GM18517 (cell line): ENCODE results near the gene WNT1.

Experiments used
- ATAC-seq: cut with Tn5 transposase; IDR thresholded peaks from one replicate; pipeline ENCODE4 v1.9.1; 2021; ENCODE audit warnings: mild to moderate bottlenecking, moderate library complexity; ENCODE audit not compliant: unreplicated experiment

Gene WNT1

DNA sequence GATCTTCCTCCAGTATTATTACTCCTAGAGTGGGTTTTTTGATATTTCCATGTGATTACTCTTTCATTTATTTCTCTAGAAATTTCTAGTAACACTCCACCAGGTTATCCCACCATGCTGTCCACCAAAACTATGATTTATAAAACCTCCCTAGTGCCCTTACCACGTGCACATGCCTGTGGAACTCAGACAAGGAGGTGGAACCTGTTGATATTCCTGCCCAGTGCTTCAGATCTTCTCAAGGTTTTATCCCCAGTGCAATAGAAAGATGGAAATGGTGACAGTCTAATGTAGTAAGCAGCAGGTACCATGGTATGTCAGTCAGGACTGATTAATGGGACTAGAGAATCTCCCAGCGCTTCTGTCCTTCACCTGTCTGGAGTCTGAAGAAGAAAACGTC lies 17.3 kb upstream of the WNT1 start:
- ATAC-seq = no peak

- ATAC-seq = no peak
Observed at GRCh38 chr12:48961331-48961730, 16.8 kb upstream of the WNT1 start.

DNA sequence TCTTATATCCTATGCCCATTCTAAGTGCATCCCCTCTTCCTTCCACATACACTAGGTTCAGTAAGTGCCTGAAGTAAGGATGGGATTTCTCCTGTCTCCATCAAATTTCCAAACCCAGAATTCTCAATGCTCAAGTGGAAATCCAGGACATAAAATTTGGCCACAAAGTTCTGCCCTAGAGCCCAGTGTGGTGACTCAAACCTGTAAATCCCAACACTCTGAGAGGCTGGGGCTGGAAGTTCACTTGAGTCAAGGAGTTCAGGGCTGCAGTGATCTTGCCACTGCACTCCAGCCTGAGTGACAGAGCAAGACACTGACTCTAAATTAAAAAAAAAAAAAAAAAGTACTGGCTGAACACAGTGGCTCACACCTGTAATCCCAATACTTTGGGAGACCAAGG lies 16.3 kb upstream of the WNT1 start:
- no peak for ATAC-seq

DNA sequence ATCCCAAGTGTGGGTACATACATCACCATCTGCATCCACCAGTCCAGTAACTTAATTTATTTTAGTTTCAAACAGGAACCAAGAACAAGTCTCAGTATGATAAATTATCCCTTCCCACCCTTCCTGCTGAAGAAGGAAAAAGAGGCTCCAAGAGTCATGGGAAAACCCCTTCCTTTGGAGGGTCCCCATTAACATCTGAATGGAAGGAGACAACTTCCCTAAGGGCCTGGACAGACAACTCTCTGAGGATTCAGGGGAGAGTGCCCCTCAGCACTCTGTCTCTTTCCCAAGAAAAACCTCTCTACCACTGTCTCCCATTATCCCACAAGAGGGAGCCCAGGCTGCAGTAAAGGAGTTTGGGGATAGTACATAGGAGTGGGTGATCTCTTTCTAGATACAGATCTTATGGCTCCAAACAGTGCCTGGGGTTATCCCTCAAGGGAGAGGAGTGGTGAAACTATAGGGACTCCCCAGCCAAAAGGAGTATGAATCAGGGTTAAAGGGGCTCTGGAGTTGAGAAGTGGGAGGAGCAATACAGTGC lies 12.8 kb upstream of the WNT1 start:
- ATAC-seq = no peak

DNA sequence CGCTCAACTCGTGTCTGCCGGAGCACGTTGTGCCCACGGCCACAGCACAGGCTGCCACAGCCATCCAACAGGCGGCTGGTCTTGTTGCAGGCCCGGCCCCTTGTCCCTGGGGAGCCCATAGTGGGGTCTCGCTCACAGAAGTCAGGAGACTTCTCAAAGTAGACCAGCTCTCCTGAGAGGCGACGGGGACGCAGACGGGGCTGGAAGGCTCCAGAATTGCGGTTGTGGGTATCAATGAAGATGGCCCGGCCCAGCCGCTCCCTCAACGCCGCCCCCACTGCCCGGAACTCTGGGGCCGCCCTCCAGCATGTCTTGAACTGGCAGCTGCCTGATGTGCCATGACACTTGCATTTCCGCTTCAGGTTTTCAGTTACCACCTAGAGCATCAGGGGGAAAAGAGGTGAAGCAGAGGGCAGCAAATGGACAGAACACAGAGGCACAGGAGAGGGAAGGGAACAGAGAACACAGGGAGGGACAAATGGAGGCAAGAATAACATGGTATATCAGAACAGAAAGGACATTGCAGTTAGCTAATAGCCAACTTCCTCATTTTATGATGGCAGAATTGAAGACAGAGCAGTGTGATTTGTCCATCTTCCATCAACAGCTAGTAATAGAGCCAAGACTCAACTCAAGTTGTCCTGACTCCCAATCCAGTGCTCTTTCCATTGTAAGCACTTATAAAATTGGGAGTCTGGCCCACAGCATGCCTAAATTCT lies 11.8 kb upstream of the WNT1 start:
- no peak for ATAC-seq

- no peak for ATAC-seq
Observed at GRCh38 chr12:48967991-48968390, 10.1 kb upstream of the WNT1 start.

GRCh38 chr12:48968467-48968866 lies 9.7 kb upstream of the WNT1 start:
- no peak for ATAC-seq

GRCh38 chr12:48969160-48969771 lies 8.9 kb upstream of the WNT1 start:
- no peak for ATAC-seq

- no peak for ATAC-seq
Observed at GRCh38 chr12:48969833-48970701, 8.1 kb upstream of the WNT1 start.

GRCh38 chr12:48970702-48971334 lies 7.3 kb upstream of the WNT1 start:
- ATAC-seq = no peak

DNA sequence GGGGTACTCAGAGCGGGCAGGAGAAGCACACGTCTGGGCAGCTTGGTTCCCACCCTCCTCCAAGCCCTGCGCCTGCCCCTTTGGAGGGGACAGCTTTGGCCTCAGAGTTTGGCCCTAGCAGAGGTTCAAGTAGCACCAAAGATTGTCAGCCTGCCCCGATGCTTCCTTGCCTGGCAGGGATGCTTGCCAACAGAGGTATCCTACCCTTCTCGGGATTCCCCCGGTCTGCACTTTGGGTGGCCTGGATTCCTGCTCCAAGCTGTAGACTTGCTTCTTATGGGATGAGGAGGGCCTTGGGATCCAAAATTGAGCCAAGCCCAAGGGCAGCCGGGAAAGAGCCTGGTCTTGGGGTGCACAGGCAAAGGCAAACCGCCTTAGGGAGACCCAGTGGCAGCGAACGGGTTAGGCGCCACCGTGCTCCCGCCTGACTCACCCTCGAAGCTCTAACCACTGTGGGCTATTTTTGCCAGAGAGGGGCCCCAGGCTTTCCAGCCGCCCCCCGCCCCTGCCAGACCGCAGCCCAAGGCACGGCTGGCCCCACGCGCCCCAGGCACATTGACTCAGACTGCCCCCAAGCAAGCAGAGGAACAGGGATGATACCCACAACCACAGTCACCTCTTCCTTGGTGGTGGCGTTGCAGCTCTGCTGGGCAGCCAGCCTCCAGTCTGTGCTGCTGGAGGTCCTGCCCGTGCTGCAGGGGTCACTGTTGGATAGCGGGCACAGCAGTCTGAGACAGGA lies 5.7 kb upstream of the WNT1 start:
- ATAC-seq = no peak

GRCh38 chr12:48972952-48973483 lies 5.1 kb upstream of the WNT1 start:
- no peak for ATAC-seq

- no peak for ATAC-seq
Observed at GRCh38 chr12:48973531-48973930, 4.6 kb upstream of the WNT1 start.

GRCh38 chr12:48973941-48974673 lies 4.0 kb upstream of the WNT1 start:
- no peak for ATAC-seq

- ATAC-seq = no peak
Observed at GRCh38 chr12:48977290-48978281, 536 bp upstream of the WNT1 start.

- ATAC-seq = no peak
Observed at GRCh38 chr12:48978741-48979601, 849 bp downstream of the WNT1 start.
